ENCODE measurements around the gene ZC3HAV1. TPM values are rescaled to one million over a fixed set of nuclear protein-coding genes. Genes with fewer than 3 reads are reported as not detected.

Gene ZC3HAV1
- total RNA-seq, 2 donors from 2014 or later, result 67.6 to 76.0 TPM

DNA sequence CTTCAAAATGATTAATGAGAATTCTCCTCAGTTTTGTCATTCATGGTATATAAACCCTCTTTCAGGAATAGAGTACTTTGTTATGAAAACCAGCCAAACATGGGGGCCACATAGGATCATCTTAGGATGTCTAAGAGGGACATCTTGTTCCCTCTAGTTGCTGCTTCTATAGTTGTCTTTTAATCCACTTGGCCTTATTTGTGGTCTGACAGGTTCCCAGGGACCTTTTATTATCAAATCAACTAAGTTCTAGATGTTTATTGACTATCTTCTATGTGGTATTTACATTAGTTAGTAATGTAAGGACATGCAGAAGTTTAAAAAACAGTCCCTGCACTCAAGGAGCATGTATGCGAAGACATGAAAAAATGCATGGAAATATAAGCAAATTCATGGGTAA is 1.6 kb upstream of the ZC3HAV1 start:
- Histone ChIP-seq H3K36me3 (ENCODE audit: control insufficient read depth, insufficient read depth, low read length) (no peaks in the 10 kb centered on the region), H3K27ac (ENCODE audit: low read depth, low read length) (no peak overlapping the region), H3K9me3 (ENCODE audit: control insufficient read depth, low read length) (no peaks in the 10 kb centered on the region), H3K27me3 (ENCODE audit: control insufficient read depth, insufficient read depth, low read length, poor library complexity, severe bottlenecking) (peaks cover 15% of the 10 kb centered on the region), H3K4me1 (ENCODE audit: control insufficient read depth, insufficient read depth, low read length) (no peaks in the 10 kb centered on the region), H3K9ac (ENCODE audit: extremely low read depth, low read length, poor library complexity, severe bottlenecking) (no peak overlapping the region), H3K4me3 (ENCODE audit: low read length) (no peak overlapping the region)
- no peaks in the 10 kb centered on the region for H3K9me3 Mint-ChIP-seq
- H3K36me3 Mint-ChIP-seq (ENCODE audit: low read depth), result peaks cover 10% of the 10 kb centered on the region
- H3K27me3 Mint-ChIP-seq (ENCODE audit: insufficient read depth), result no peaks in the 10 kb centered on the region
- H3K4me1 Mint-ChIP-seq, result peaks cover 10% of the 10 kb centered on the region
- DNase-seq, result no peak
- WGBS, 2 experiments (ENCODE audit: insufficient coverage in 1 of 2, insufficient read length in 1 of 2), result 94 to 100% methylated on average over 1 of the region's 1 CpG
- H3K27ac Mint-ChIP-seq, result no peak overlapping the region
- no peak overlapping the region for H3K4me3 Mint-ChIP-seq
- TF ChIP-seq CTCF (conservative IDR thresholded peaks at IDR 0.05), result no peak

DNA sequence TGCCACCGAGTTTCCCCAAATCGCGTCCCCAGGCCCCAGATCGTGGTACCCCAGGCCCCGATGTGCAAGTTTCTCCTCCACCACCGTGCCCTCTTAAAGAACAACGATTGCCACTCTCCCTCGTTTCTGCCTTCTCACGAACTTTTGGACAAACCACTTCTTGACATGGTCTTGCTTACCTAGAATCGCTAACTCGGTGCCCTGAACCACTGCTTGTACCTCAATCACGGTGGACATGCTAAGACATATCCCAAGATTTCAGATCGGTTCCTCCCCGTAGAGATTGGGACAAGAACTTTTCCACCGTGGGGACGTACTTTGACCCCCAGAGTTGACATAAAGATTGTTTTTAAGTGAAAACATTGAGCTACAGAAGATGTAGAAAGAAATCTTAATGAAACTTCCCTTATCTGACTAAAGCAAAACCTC is 477 bp upstream of the ZC3HAV1 start:
- H3K27ac Mint-ChIP-seq, result peak overlapping the region; percentile 93
- H3K27ac ChIP-seq (ENCODE audit: low read depth, low read length), result no peak overlapping the region
- no peak for TF ChIP-seq CTCF (conservative IDR thresholded peaks at IDR 0.05)

GRCh38 chr7:139108266-139109187 is 993 bp downstream of the ZC3HAV1 start:
- Mint-ChIP-seq H3K4me3 (peak overlapping the region; percentile 96), H3K27ac (peak overlapping the region; percentile 93), H3K9me3 (peaks cover 3% of the 10 kb centered on the region), H3K4me1 (peaks cover 15% of the 10 kb centered on the region), H3K36me3 (ENCODE audit: low read depth) (peaks cover 24% of the 10 kb centered on the region), H3K27me3 (ENCODE audit: insufficient read depth) (no peaks in the 10 kb centered on the region)
- Histone ChIP-seq H3K36me3 (ENCODE audit: control insufficient read depth, insufficient read depth, low read length) (peaks cover 10% of the 10 kb centered on the region), H3K4me3 (ENCODE audit: low read length) (peak overlapping the region; percentile 100), H3K9ac (ENCODE audit: extremely low read depth, low read length, poor library complexity, severe bottlenecking) (peak overlapping the region; percentile 73), H3K9me3 (ENCODE audit: control insufficient read depth, low read length) (no peaks in the 10 kb centered on the region), H3K27me3 (ENCODE audit: control insufficient read depth, insufficient read depth, low read length, poor library complexity, severe bottlenecking) (peaks cover 15% of the 10 kb centered on the region), H3K4me1 (ENCODE audit: control insufficient read depth, insufficient read depth, low read length) (no peaks in the 10 kb centered on the region), H3K27ac (ENCODE audit: low read depth, low read length) (no peak overlapping the region)
- no peak for TF ChIP-seq CTCF (conservative IDR thresholded peaks at IDR 0.05)
- 1 to 2% methylated on average over 10 to 61 of the region's 61 CpGs for WGBS, 2 experiments (ENCODE audit: insufficient coverage in 1 of 2, insufficient read length in 1 of 2)
- DNase-seq, result peak; percentile 77

More for the DNA sequence above, 477 bp upstream of the ZC3HAV1 start:
- Mint-ChIP-seq H3K4me3 (peak overlapping the region; percentile 96), H3K4me1 (peaks cover 10% of the 10 kb centered on the region), H3K36me3 (ENCODE audit: low read depth) (peaks cover 17% of the 10 kb centered on the region), H3K27me3 (ENCODE audit: insufficient read depth) (no peaks in the 10 kb centered on the region), H3K9me3 (no peaks in the 10 kb centered on the region)
- DNase-seq, result no peak
- no peaks in the 10 kb centered on the region for H3K9me3 ChIP-seq (ENCODE audit: control insufficient read depth, low read length)
- H3K4me3 ChIP-seq (ENCODE audit: low read length), result peak overlapping the region; percentile 100
- no peaks in the 10 kb centered on the region for H3K4me1 ChIP-seq (ENCODE audit: control insufficient read depth, insufficient read depth, low read length)
- 54 to 56% methylated on average over 10 to 16 of the region's 16 CpGs for WGBS, 2 experiments (ENCODE audit: insufficient coverage in 1 of 2, insufficient read length in 1 of 2)
- peaks cover 15% of the 10 kb centered on the region for H3K27me3 ChIP-seq (ENCODE audit: control insufficient read depth, insufficient read depth, low read length, poor library complexity, severe bottlenecking)
- peak overlapping the region; percentile 73 for H3K9ac ChIP-seq (ENCODE audit: extremely low read depth, low read length, poor library complexity, severe bottlenecking)
- peaks cover 5% of the 10 kb centered on the region for H3K36me3 ChIP-seq (ENCODE audit: control insufficient read depth, insufficient read depth, low read length)
